Upper lobe of left lung (tissue), 6 donors: ENCODE results near the gene CALY. TPM values are rescaled to one million over a fixed set of nuclear protein-coding genes. Genes with fewer than 3 reads are reported as not detected.

Experiments
- ATAC-seq, 2 donors: fragments of 200-7000 bp; cut with Tn5 transposase; one replicate each; pipeline ENCODE4 v1.9.1; 2022; ENCODE audit warnings: mild to moderate bottlenecking in 2 of 2, moderate library complexity in 2 of 2; ENCODE audit not compliant: low FRiP score in 2 of 2
- DNase-seq, 2 donors: peaks; one replicate each; pipeline ENCODE4 v3.0.0-alpha.2; 2019 to 2020
- H3K27ac ChIP-seq, 4 donors: fragments of 200-600 bp; sonication (generic); one replicate each; pipeline ENCODE4 v1.5.1; 2016 to 2019
- H3K27me3 ChIP-seq, 4 donors: fragments of 200-600 bp; sonication (generic); one replicate each; pipeline ENCODE4 v1.5.1; 2017 to 2019
- H3K36me3 ChIP-seq, 4 donors: fragments of 200-600 bp; sonication (generic); one replicate each; pipeline ENCODE4 v1.5.1; 2016 to 2019
- H3K4me1 ChIP-seq, 4 donors: fragments of 200-600 bp; sonication (generic); one replicate each; pipeline ENCODE4 v1.5.1; 2018 to 2019
- H3K4me3 ChIP-seq, 4 donors: fragments of 200-600 bp; sonication (generic); one replicate each; pipeline ENCODE4 v1.5.1; 2017 to 2019; ENCODE audit warnings: mild to moderate bottlenecking in 2 of 4, moderate library complexity in 1 of 4
- H3K9me3 ChIP-seq, 4 donors: fragments of 200-600 bp; sonication (generic); one replicate each; pipeline ENCODE4 v1.5.1; 2018 to 2019
- CTCF ChIP-seq, 6 experiments: fragments of 450-650 bp in 4 of 6; fragments of 200-600 bp in 2 of 6; sonication (generic) in 2 of 6; IDR thresholded peaks; one replicate each; pipeline ENCODE4 v1.5.1; 2016 to 2019; ENCODE audit warnings: antibody characterized with exemption in 6 of 6
- EP300 ChIP-seq, 4 donors: sonication (generic); formaldehyde crosslinking; IDR thresholded peaks; one replicate each; pipeline ENCODE4 v1.5.1; 2017; ENCODE audit warnings: antibody characterized with exemption in 4 of 4, control low read depth in 2 of 4
- POLR2A ChIP-seq, 4 donors: fragments of 450-650 bp; IDR thresholded peaks; one replicate each; pipeline ENCODE4 v1.5.1; 2016 to 2017; ENCODE audit warnings: antibody characterized with exemption in 4 of 4, mild to moderate bottlenecking in 2 of 4
- POLR2AphosphoS5 ChIP-seq, 2 donors: sonication (generic); formaldehyde crosslinking; IDR thresholded peaks; one replicate each; pipeline ENCODE4 v1.5.1; 2017; ENCODE audit warnings: antibody characterized with exemption in 2 of 2
- WGBS, 2 donors: methylation state at CpG; one replicate each; pipeline ENCODE4 v1.1.5; 2017 to 2018; 5-methylcytosine and 5-hydroxymethylcytosine counted together
- total RNA-seq, 6 donors: library from RNA; depleted of rRNA in 4 of 6; stranded (reverse); fragments of >200 nt in 4 of 6; gene quantifications; one replicate each; pipeline versions ENCODE4 v1.1.0 to v1.2.1, GENCODE V29; 2016 to 2021
- donor health status: DM: no; HTN: no; CAD: no; lungs with moderate emphysema.
- donor health status: DM: no; HTN: yes; CAD: no; lungs with severe emphysema.

Gene CALY
- total RNA-seq, 6 donors from 2014 or later: 7.4 TPM; not detected in 5

- ATAC-seq (no peak), DNase-seq (peak in 1 of 2 donors; percentile 48)
- no peak overlapping the region for H3K27ac ChIP-seq
- H3K36me3 ChIP-seq: no peaks in the 10 kb centered on the region
- peaks cover 11 to 23% (median 13%) of the 10 kb centered on the region in 4 donors for H3K4me1 ChIP-seq
- H3K9me3 ChIP-seq: no peaks in the 10 kb centered on the region
- H3K27me3 ChIP-seq: peaks cover 0 to 2% (median 0%) of the 10 kb centered on the region in 4 donors
- no peak for TF ChIP-seq CTCF (IDR thresholded peaks at IDR 0.05)
- TF ChIP-seq EP300 (IDR thresholded peaks at IDR 0.05): no peak
- no peak for TF ChIP-seq POLR2AphosphoS5 (IDR thresholded peaks at IDR 0.05)
- TF ChIP-seq POLR2A (IDR thresholded peaks at IDR 0.05): no peak
- H3K4me3 ChIP-seq: no peak overlapping the region
- WGBS, 2 donors: 85 to 99% methylated on average over 10 to 16 of the region's 16 CpGs
Measured at GRCh38 chr10:133353988-133354605, 17.4 kb upstream of the CALY start.

GRCh38 chr10:133353202-133353959 is 16.7 kb upstream of the CALY start:
- WGBS, 2 donors: 78 to 93% methylated on average over 6 to 15 of the region's 16 CpGs
- ATAC-seq (no peak), DNase-seq (peak in 1 of 2 donors; percentile 65)

GRCh38 chr10:133351408-133352318 is 15.0 kb upstream of the CALY start:
- no peaks in the 10 kb centered on the region for H3K9me3 ChIP-seq
- DNase-seq: peak in 1 of 2 donors; percentile 73
- peaks cover 0 to 15% (median 0%) of the 10 kb centered on the region in 4 donors for H3K27me3 ChIP-seq
- no peak for TF ChIP-seq EP300 (IDR thresholded peaks at IDR 0.05)
- TF ChIP-seq CTCF (IDR thresholded peaks at IDR 0.05): no peak
- TF ChIP-seq POLR2A (IDR thresholded peaks at IDR 0.05): no peak
- TF ChIP-seq POLR2AphosphoS5 (IDR thresholded peaks at IDR 0.05): no peak
- 66 to 75% methylated on average over 13 to 22 of the region's 24 CpGs for WGBS, 2 donors
- no peak overlapping the region for H3K27ac ChIP-seq
- no peak for ATAC-seq
- no peaks in the 10 kb centered on the region for H3K36me3 ChIP-seq
- H3K4me3 ChIP-seq: no peak overlapping the region
- peaks cover 2 to 8% (median 4%) of the 10 kb centered on the region in 4 donors for H3K4me1 ChIP-seq

More at GRCh38 chr10:133353202-133353959, 16.7 kb upstream of the CALY start:
- Histone ChIP-seq H3K4me1 (peaks cover 11 to 20% (median 13%) of the 10 kb centered on the region in 4 donors), H3K27me3 (peaks cover 0 to 2% (median 0%) of the 10 kb centered on the region in 4 donors), H3K36me3 (no peaks in the 10 kb centered on the region), H3K4me3 (no peak overlapping the region), H3K27ac (no peak overlapping the region), H3K9me3 (no peaks in the 10 kb centered on the region)
- TF ChIP-seq EP300 (IDR thresholded peaks at IDR 0.05): no peak
- no peak for TF ChIP-seq CTCF (IDR thresholded peaks at IDR 0.05)
- TF ChIP-seq POLR2AphosphoS5 (IDR thresholded peaks at IDR 0.05): no peak
- no peak for TF ChIP-seq POLR2A (IDR thresholded peaks at IDR 0.05)

GRCh38 chr10:133350950-133351329 is 14.2 kb upstream of the CALY start:
- Histone ChIP-seq H3K27ac (no peak overlapping the region), H3K4me3 (no peak overlapping the region), H3K36me3 (no peaks in the 10 kb centered on the region), H3K27me3 (peaks cover 0 to 15% (median under 1%) of the 10 kb centered on the region in 4 donors), H3K4me1 (peaks cover 0 to under 1% (median 0%) of the 10 kb centered on the region in 4 donors), H3K9me3 (no peaks in the 10 kb centered on the region)
- TF ChIP-seq EP300 (IDR thresholded peaks at IDR 0.05): no peak
- no peak for TF ChIP-seq POLR2AphosphoS5 (IDR thresholded peaks at IDR 0.05)
- TF ChIP-seq POLR2A (IDR thresholded peaks at IDR 0.05): no peak
- TF ChIP-seq CTCF (IDR thresholded peaks at IDR 0.05): no peak
- DNase-seq (peak in 1 of 2 donors; percentile 58), ATAC-seq (no peak)
- WGBS, 2 donors: 56 to 76% methylated on average over 4 to 10 of the region's 13 CpGs
